Measurements from ENCODE around the gene WNT3A. TPM values are rescaled to one million over a fixed set of nuclear protein-coding genes. Genes with fewer than 3 reads are reported as not detected.

The WNT3A gene
- total RNA-seq, 4 donors from 2014 or later: 2.8 to 6.3 (median 3.8) TPM

- peak; percentile 26 to 61 for DNase-seq (ENCODE audit: low spot score in 2 of 2)
- Histone ChIP-seq H3K4me3 (no peak overlapping the region), H3K9me3 (no peaks in the 10 kb centered on the region), H3K27me3 (peaks cover 23% of the 10 kb centered on the region), H3K27ac (no peak overlapping the region), H3K4me1 (no peaks in the 10 kb centered on the region), H3K36me3 (no peaks in the 10 kb centered on the region)
- 73% methylated on average over 7 of the region's 9 CpGs for WGBS
- TF ChIP-seq POLR2A (IDR thresholded peaks at IDR 0.05) (no peak), EP300 (IDR thresholded peaks at IDR 0.05) (no peak), POLR2AphosphoS5 (IDR thresholded peaks at IDR 0.05) (no peak), CTCF (IDR thresholded peaks at IDR 0.05) (no peak)
Observed at GRCh38 chr1:228031276-228031995, 24.6 kb downstream of the WNT3A start.

- Histone ChIP-seq H3K4me3 (no peak overlapping the region), H3K36me3 (no peaks in the 10 kb centered on the region), H3K9me3 (no peaks in the 10 kb centered on the region), H3K4me1 (peaks cover 1% of the 10 kb centered on the region), H3K27ac (no peak overlapping the region), H3K27me3 (peaks cover 29% of the 10 kb centered on the region)
- WGBS: 71% methylated on average over 4 of the region's 5 CpGs
- TF ChIP-seq CTCF (IDR thresholded peaks at IDR 0.05) (no peak), POLR2A (IDR thresholded peaks at IDR 0.05) (no peak), POLR2AphosphoS5 (IDR thresholded peaks at IDR 0.05) (no peak), EP300 (IDR thresholded peaks at IDR 0.05) (no peak)
- peak; percentile 27 to 28 for DNase-seq (ENCODE audit: low spot score in 2 of 2)
Observed at GRCh38 chr1:228032041-228032440, 25.2 kb downstream of the WNT3A start.

- Histone ChIP-seq H3K36me3 (no peaks in the 10 kb centered on the region), H3K27ac (no peak overlapping the region), H3K4me1 (peaks cover 13% of the 10 kb centered on the region), H3K27me3 (peaks cover 42% of the 10 kb centered on the region), H3K9me3 (no peaks in the 10 kb centered on the region), H3K4me3 (no peak overlapping the region)
- 92% methylated on average over 2 of the region's 2 CpGs for WGBS
- DNase-seq (ENCODE audit: low spot score in 2 of 2): no peak
- no peak for TF ChIP-seq POLR2A (IDR thresholded peaks at IDR 0.05)
Observed at GRCh38 chr1:228033376-228033775, 26.6 kb downstream of the WNT3A start.

- Histone ChIP-seq H3K27me3 (peaks cover 54% of the 10 kb centered on the region), H3K9me3 (no peaks in the 10 kb centered on the region), H3K27ac (no peak overlapping the region), H3K36me3 (no peaks in the 10 kb centered on the region), H3K4me1 (peaks cover 13% of the 10 kb centered on the region), H3K4me3 (no peak overlapping the region)
- DNase-seq (ENCODE audit: low spot score in 2 of 2): peak; percentile 25 to 55
- 77% methylated on average over 11 of the region's 16 CpGs for WGBS
- TF ChIP-seq CTCF (IDR thresholded peaks at IDR 0.05) (no peak), EP300 (IDR thresholded peaks at IDR 0.05) (no peak), POLR2AphosphoS5 (IDR thresholded peaks at IDR 0.05) (no peak), POLR2A (IDR thresholded peaks at IDR 0.05) (no peak)
Observed at GRCh38 chr1:228034954-228035837, 28.4 kb downstream of the WNT3A start.

- TF ChIP-seq CTCF (IDR thresholded peaks at IDR 0.05) (no peak), EP300 (IDR thresholded peaks at IDR 0.05) (no peak), POLR2A (IDR thresholded peaks at IDR 0.05) (no peak), POLR2AphosphoS5 (IDR thresholded peaks at IDR 0.05) (no peak)
- 74% methylated on average over 4 of the region's 5 CpGs for WGBS
Observed at GRCh38 chr1:228035844-228036243, 29.0 kb downstream of the WNT3A start.

More at GRCh38 chr1:228035844-228036243, 29.0 kb downstream of the WNT3A start:
- no peak overlapping the region for H3K27ac ChIP-seq
- DNase-seq (ENCODE audit: low spot score in 2 of 2): peak; percentile 28 to 61
- no peaks in the 10 kb centered on the region for H3K36me3 ChIP-seq
- H3K4me3 ChIP-seq: no peak overlapping the region
- H3K9me3 ChIP-seq: no peaks in the 10 kb centered on the region
- peaks cover 13% of the 10 kb centered on the region for H3K4me1 ChIP-seq
- H3K27me3 ChIP-seq: peaks cover 56% of the 10 kb centered on the region
